Endothelial cell of umbilical vein (primary cell): ENCODE measurements around the gene PFKFB3. TPM values are rescaled to one million over a fixed set of nuclear protein-coding genes. Genes with fewer than 3 reads are reported as not detected.

Source experiments
- BruUV-seq: library from RNA; stranded (reverse); fragments of 400-500 nt; replicated peaks from 2 replicates; lab custom pipeline; 2021; lab: Mats Ljungman, UMichigan
- CTCF ChIA-PET: fragments of 300-600, 350-600 bp; sonication (Branson Sonifier 250); formaldehyde crosslinking; loops from one replicate; lab custom pipeline; 2021; ENCODE audit warnings: antibody characterized with exemption, inconsistent platforms; lab: Charles Lee
- POLR2A ChIA-PET: fragments of 300-600, 350-600 bp; sonication (Branson Sonifier 250); formaldehyde crosslinking; loops from one replicate; lab custom pipeline; 2021; ENCODE audit warnings: antibody characterized with exemption, inconsistent platforms; lab: Charles Lee
- DNase-seq: peaks from one replicate; pipeline ENCODE4 v3.0.0-alpha.2; 2011; ENCODE audit warnings: low read depth, low spot score
- FAIRE-seq: peaks from 2 replicates; lab custom pipeline; 2011; peaks lifted over from hg19 to GRCh38; lab: Jason Lieb, UNC
- H2AFZ ChIP-seq: 2 replicates; pipeline ENCODE4 v1.6.0; 2012; ENCODE audit warnings: low read depth, low read length, control low read depth, inconsistent platforms
- H3K27ac ChIP-seq: 2 replicates; pipeline ENCODE4 v1.5.1; 2011; ENCODE audit warnings: low read depth, mild to moderate bottlenecking, control low read depth, low read length, moderate library complexity; ENCODE audit not compliant: insufficient read depth
- H3K27me3 ChIP-seq, 2 experiments: 2 replicates each; pipeline versions ENCODE4 v1.6.0 to v1.6.1; 2011; ENCODE audit warnings: low read length in 2 of 2, mixed read lengths in 1 of 2; ENCODE audit not compliant: control insufficient read depth in 2 of 2, insufficient read depth in 2 of 2
- H3K36me3 ChIP-seq, 2 experiments: 2 replicates in 1 of 2; 3 replicates in 1 of 2; pipeline ENCODE4 v1.5.1; 2011; ENCODE audit warnings: low read length in 2 of 2, mild to moderate bottlenecking in 1 of 2, moderate library complexity in 1 of 2; ENCODE audit not compliant: control insufficient read depth in 2 of 2, insufficient read depth in 2 of 2; ENCODE audit errors: extremely low read depth in 1 of 2
- H3K4me1 ChIP-seq: 3 replicates; pipeline ENCODE4 v1.5.1; 2011; ENCODE audit warnings: mild to moderate bottlenecking, low read length; ENCODE audit not compliant: control insufficient read depth, insufficient read depth; ENCODE audit errors: extremely low read depth
- H3K4me2 ChIP-seq: 2 replicates; pipeline ENCODE4 v1.6.1; 2011; ENCODE audit warnings: low read length, control low read depth, mixed read lengths; ENCODE audit not compliant: insufficient read depth
- H3K4me3 ChIP-seq, 3 experiments: fragments of 200-600 bp in 1 of 3; sonication (generic), shearing (Covaris generic) in 1 of 3; replicated peaks in 1 of 3; 2 replicates each; pipeline ENCODE4 v1.5.1; 2011 to 2016; ENCODE audit warnings: control low read depth in 3 of 3, low read length in 3 of 3, mild to moderate bottlenecking in 2 of 3, inconsistent platforms in 1 of 3, low read depth in 1 of 3, moderate library complexity in 1 of 3; ENCODE audit not compliant: insufficient read depth in 1 of 3
- H3K79me2 ChIP-seq: 2 replicates; pipeline ENCODE4 v1.6.0; 2012; ENCODE audit warnings: low read length, inconsistent platforms; ENCODE audit not compliant: control insufficient read depth, insufficient read depth
- H3K9ac ChIP-seq: replicated peaks from 2 replicates; pipeline ENCODE3; 2011; ENCODE audit warnings: low read length, control low read depth; ENCODE audit not compliant: insufficient read depth; ENCODE audit errors: extremely low read depth
- H3K9me1 ChIP-seq: replicated peaks from 3 replicates; pipeline ENCODE4 v1.6.0; 2011; ENCODE audit warnings: mild to moderate bottlenecking, low read length; ENCODE audit not compliant: control insufficient read depth, insufficient read depth; ENCODE audit errors: extremely low read depth
- H3K9me3 ChIP-seq: replicated peaks from 2 replicates; pipeline ENCODE4 v1.5.1; 2012; ENCODE audit warnings: low read length, inconsistent platforms; ENCODE audit not compliant: control insufficient read depth, insufficient read depth
- H4K20me1 ChIP-seq: replicated peaks from 2 replicates; pipeline ENCODE3; 2011; ENCODE audit warnings: mild to moderate bottlenecking, low read length; ENCODE audit not compliant: control insufficient read depth, insufficient read depth; ENCODE audit errors: extremely low read depth
- GATA2 ChIP-seq: IDR thresholded peaks from 2 replicates; pipeline ENCODE4 v1.7.0; 2011; ENCODE audit warnings: low read depth, mild to moderate bottlenecking, moderate library complexity, mixed read lengths, low read length; ENCODE audit not compliant: insufficient read length, insufficient read depth
- JUN ChIP-seq: IDR thresholded peaks from 2 replicates; pipeline ENCODE4 v1.6.1; 2011; ENCODE audit warnings: borderline replicate concordance, low read depth; ENCODE audit not compliant: insufficient read length, insufficient read depth
- MAX ChIP-seq: IDR thresholded peaks from 2 replicates; pipeline ENCODE4 v1.6.1; 2011; ENCODE audit not compliant: insufficient read depth, insufficient read length
- POLR2A ChIP-seq: IDR thresholded peaks from 2 replicates; pipeline ENCODE4 v1.6.1; 2012; ENCODE audit warnings: low read depth, mild to moderate bottlenecking, control low read depth, low read length
- POLR2AphosphoS5 ChIP-seq: IDR thresholded peaks from 2 replicates; pipeline ENCODE4 v1.6.1; 2012; ENCODE audit warnings: low read depth, mild to moderate bottlenecking, control low read depth, low read length, moderate library complexity; ENCODE audit not compliant: insufficient read depth
- dilution Hi-C: fragments of 300-500 bp; cut with MboI; formaldehyde crosslinking; loops from one replicate; pipeline ENCODE4 v1.15.0; 2019; ENCODE audit warnings: low sequenced_read_pairs; ENCODE audit not compliant: extremely low pct_ligation_motif_present
- intact Hi-C: fragments of 100-400 bp; cut with micrococcal nuclease; formaldehyde crosslinking; loops from one replicate; pipeline ENCODE4 v1.10.0; 2022
- polyA plus RNA-seq, 4 experiments: library from polyadenylated mRNA; depleted of rRNA in 3 of 4; stranded (reverse) in 3 of 4; unstranded in 1 of 4; fragments of >200 nt; gene quantifications; 2 replicates each; pipeline versions ENCODE4 v1.2.1 to v1.2.3, GENCODE V29; 2011 to 2012; ENCODE audit warnings: missing spikeins in 1 of 4
- total RNA-seq: library from RNA; stranded (reverse); gene quantifications from 2 replicates; pipeline ENCODE4 v1.2.3, GENCODE V29; 2021

The PFKFB3 gene
- total and polyA plus RNA-seq, 2 donors (not counting 3 experiments of a cell fraction or from before 2014, with no cell fraction given): 15.8 to 33.7 TPM

- peak overlapping the region; percentile 67 for H3K4me2 ChIP-seq
- no peaks in the 10 kb centered on the region for H3K36me3 ChIP-seq
- H3K27ac ChIP-seq: no peak overlapping the region
- peak; percentile 64 for FAIRE-seq
- peak overlapping the region; percentile 50 for H2AFZ ChIP-seq
- no peaks in the 10 kb centered on the region for H3K27me3 ChIP-seq
- H4K20me1 ChIP-seq: no peaks in the 10 kb centered on the region
- peaks cover 23% of the 10 kb centered on the region for H3K4me1 ChIP-seq
- ChIA-PET CTCF (interaction anchor here (0.9 to 8.1 kb wide), 8 partner anchors 13 to 205 kb away, joined by 3 to 285 read pairs (median 15); no protein-coding TSS in a partner anchor), POLR2A (interaction anchor here (0.7 kb wide), 1 partner anchor 32 kb away, joined by 4 read pairs; no protein-coding TSS in a partner anchor)
- DNase-seq: peak; percentile 53
- no peaks in the 10 kb centered on the region for H3K9me3 ChIP-seq
- H3K4me3 ChIP-seq: peak overlapping the region in 2 of 3 experiments; percentile 41 to 44
- TF ChIP-seq POLR2A: no peak
- no peak for TF ChIP-seq MAX
- TF ChIP-seq JUN: no peak
- no peak for TF ChIP-seq GATA2
- no peak for TF ChIP-seq POLR2AphosphoS5
- dilution Hi-C loops (no loop called here), intact Hi-C loops (loop anchor here (1.0 to 5.0 kb wide), 4 partner anchors 13 to 254 kb away; no protein-coding TSS in a partner anchor)
- BruUV-seq: no TSS peak
- H3K79me2 ChIP-seq: peaks cover 16% of the 10 kb centered on the region
- no peaks in the 10 kb centered on the region for H3K9me1 ChIP-seq
- H3K9ac ChIP-seq: peak overlapping the region; percentile 10
Measured at GRCh38 chr10:6200734-6201515, 1.8 kb upstream of the PFKFB3 start.
